Spleen (tissue), 7 donors: ENCODE results near the gene SMTN.

Source experiments
- POLR2A ChIP-seq, 3 donors: fragments of 450-650 bp; IDR thresholded peaks; one replicate each; pipeline ENCODE4 v1.5.1; 2017; ENCODE audit warnings: antibody characterized with exemption in 3 of 3, mild to moderate bottlenecking in 1 of 3
- POLR2AphosphoS5 ChIP-seq, 3 donors: sonication (generic); formaldehyde crosslinking; IDR thresholded peaks; one replicate each; pipeline ENCODE4 v1.5.1; 2017; ENCODE audit warnings: antibody characterized with exemption in 3 of 3
- TF ChIP-seq, protein P1 (sequence below), 11 experiments: fragments of 200-600 bp in 7 of 11; fragments of 450-650 bp in 4 of 11; sonication (generic) in 4 of 11; IDR thresholded peaks in 8 of 11; conservative IDR thresholded peaks in 3 of 11; 1 replicate in 7 of 11; 2 replicates in 4 of 11; pipeline versions ENCODE4 v1.4.0 to v1.8.0; 2016 to 2021; ENCODE audit warnings: antibody characterized with exemption in 11 of 11, inconsistent platforms in 4 of 11, mild to moderate bottlenecking in 1 of 11
- donor health status: DM: no; HTN: no; CAD: no; lungs with moderate emphysema.
- donor health status: DM: no; HTN: no; CAD: no.
- donor health status: DM: no; HTN: no; CAD: no.

DNA sequence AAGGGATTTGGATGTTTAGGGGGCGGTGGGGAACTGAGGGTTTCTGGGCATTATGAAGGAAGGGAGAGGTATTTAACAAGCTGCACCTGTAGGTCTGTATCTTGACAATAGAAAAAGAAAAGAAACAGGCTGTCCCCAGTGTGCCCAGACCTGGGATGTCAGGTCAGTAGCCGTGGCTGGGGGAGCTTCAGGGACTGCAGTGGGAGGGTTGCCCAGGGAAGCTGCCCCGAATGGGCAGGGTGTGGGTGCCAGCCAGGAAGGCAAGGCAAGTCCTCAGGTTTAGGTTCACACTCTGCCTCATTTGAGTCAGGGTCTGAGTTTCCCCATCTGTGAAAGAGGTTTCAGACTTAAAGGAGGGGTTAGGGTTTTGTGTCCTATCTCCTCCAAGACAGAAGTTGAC, 43.2 kb downstream of the SMTN start:
- TF ChIP-seq POLR2A (IDR thresholded peaks at IDR 0.05) (no peak), POLR2AphosphoS5 (IDR thresholded peaks at IDR 0.05) (no peak)
- TF ChIP-seq, protein P1, sequence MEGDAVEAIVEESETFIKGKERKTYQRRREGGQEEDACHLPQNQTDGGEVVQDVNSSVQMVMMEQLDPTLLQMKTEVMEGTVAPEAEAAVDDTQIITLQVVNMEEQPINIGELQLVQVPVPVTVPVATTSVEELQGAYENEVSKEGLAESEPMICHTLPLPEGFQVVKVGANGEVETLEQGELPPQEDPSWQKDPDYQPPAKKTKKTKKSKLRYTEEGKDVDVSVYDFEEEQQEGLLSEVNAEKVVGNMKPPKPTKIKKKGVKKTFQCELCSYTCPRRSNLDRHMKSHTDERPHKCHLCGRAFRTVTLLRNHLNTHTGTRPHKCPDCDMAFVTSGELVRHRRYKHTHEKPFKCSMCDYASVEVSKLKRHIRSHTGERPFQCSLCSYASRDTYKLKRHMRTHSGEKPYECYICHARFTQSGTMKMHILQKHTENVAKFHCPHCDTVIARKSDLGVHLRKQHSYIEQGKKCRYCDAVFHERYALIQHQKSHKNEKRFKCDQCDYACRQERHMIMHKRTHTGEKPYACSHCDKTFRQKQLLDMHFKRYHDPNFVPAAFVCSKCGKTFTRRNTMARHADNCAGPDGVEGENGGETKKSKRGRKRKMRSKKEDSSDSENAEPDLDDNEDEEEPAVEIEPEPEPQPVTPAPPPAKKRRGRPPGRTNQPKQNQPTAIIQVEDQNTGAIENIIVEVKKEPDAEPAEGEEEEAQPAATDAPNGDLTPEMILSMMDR (IDR thresholded peaks at IDR 0.05 in 8 of 11, conservative IDR thresholded peaks at IDR 0.05 in 3 of 11) = no peak
